T-cell (primary cell): ENCODE results near the gene SLC39A12. TPM values are rescaled to one million over a fixed set of nuclear protein-coding genes. Genes with fewer than 3 reads are reported as not detected.

Experiments used
- ATAC-seq, 4 experiments: fragments of 200-7000 bp in 3 of 4; fragments of 150-1000 bp in 1 of 4; cut with Tn5 transposase; replicated peaks in 1 of 4; 1 replicate in 3 of 4; 2 replicates in 1 of 4; pipeline ENCODE4 v1.10.0; 2021; ENCODE audit warnings: moderate library complexity in 3 of 4, mild to moderate bottlenecking in 2 of 4, moderate number of reproducible peaks in 1 of 4
- CTCF ChIA-PET, 2 donors: fragments of 300-600 bp; sonication (Branson Sonifier 250); formaldehyde crosslinking; loops; one replicate each; lab custom pipeline; 2022; ENCODE audit warnings: antibody characterized with exemption in 2 of 2; lab: Charles Lee
- POLR2A ChIA-PET, 2 donors: fragments of 300-600 bp; sonication (Branson Sonifier 250); formaldehyde crosslinking; loops; one replicate each; lab custom pipeline; 2022; ENCODE audit warnings: antibody characterized with exemption in 2 of 2; lab: Charles Lee
- DNase-seq, 35 experiments: peaks; one replicate each; pipeline versions ENCODE4 v3.0.0 to v3.0.0-alpha.2; 2013 to 2023
- H3K27ac ChIP-seq: one replicate; pipeline ENCODE4 v1.5.1; 2013; ENCODE audit warnings: low read length
- H3K27me3 ChIP-seq, 2 experiments: replicated peaks in 1 of 2; 1 replicate in 1 of 2; 2 replicates in 1 of 2; pipeline versions ENCODE4 v1.6.1 to v1.7.0; 2013; ENCODE audit warnings: low read length in 1 of 2, mixed read lengths in 1 of 2; ENCODE audit not compliant: control insufficient read depth in 2 of 2, insufficient read depth in 2 of 2; ENCODE audit errors: extremely low read depth in 1 of 2
- H3K36me3 ChIP-seq, 2 donors: 1 replicate in 1 of 2; 2 replicates in 1 of 2; pipeline versions ENCODE4 v1.6.1 to v1.7.0; 2013; ENCODE audit warnings: low read length in 1 of 2; ENCODE audit not compliant: control insufficient read depth in 2 of 2, insufficient read depth in 1 of 2; ENCODE audit errors: extremely low read depth in 1 of 2
- H3K4me1 ChIP-seq, 2 experiments: 1 replicate in 1 of 2; 2 replicates in 1 of 2; pipeline versions ENCODE4 v1.6.1 to v1.7.0; 2013; ENCODE audit warnings: low read length in 2 of 2, mixed read lengths in 1 of 2; ENCODE audit not compliant: insufficient read depth in 2 of 2, control insufficient read depth in 1 of 2; ENCODE audit errors: extremely low read depth in 1 of 2
- H3K4me3 ChIP-seq, 2 donors: 1 replicate in 1 of 2; 2 replicates in 1 of 2; pipeline versions ENCODE4 v1.5.1 to v1.7.0; 2013; ENCODE audit warnings: mild to moderate bottlenecking in 2 of 2, low read length in 1 of 2, moderate library complexity in 1 of 2; ENCODE audit not compliant: control insufficient read depth in 1 of 2; ENCODE audit errors: extremely low read depth in 1 of 2
- H3K9me3 ChIP-seq: 2 replicates; pipeline ENCODE4 v1.7.0; 2013
- H3K27ac Mint-ChIP-seq, 2 donors: one replicate each; pipeline ENCODE4 v1.8.0; 2020 to 2021; ENCODE audit warnings: mild to moderate bottlenecking in 2 of 2, mixed read lengths in 2 of 2
- H3K27me3 Mint-ChIP-seq, 2 donors: one replicate each; pipeline ENCODE4 v1.8.0; 2021 to 2022; ENCODE audit warnings: mixed read lengths in 2 of 2
- H3K36me3 Mint-ChIP-seq: one replicate; pipeline ENCODE4 v1.8.0; 2021; ENCODE audit warnings: mixed read lengths
- H3K4me1 Mint-ChIP-seq, 3 donors: one replicate each; pipeline ENCODE4 v1.8.0; 2020 to 2022; ENCODE audit warnings: mixed read lengths in 3 of 3, mild to moderate bottlenecking in 1 of 3
- H3K4me3 Mint-ChIP-seq, 3 donors: one replicate each; pipeline ENCODE4 v1.8.0; 2020 to 2022; ENCODE audit warnings: mild to moderate bottlenecking in 3 of 3, mixed read lengths in 3 of 3, moderate library complexity in 3 of 3
- H3K9me3 Mint-ChIP-seq, 3 donors: one replicate each; pipeline ENCODE4 v1.8.0; 2020 to 2022; ENCODE audit warnings: mixed read lengths in 3 of 3
- WGBS: methylation state at CpG from one replicate; pipeline ENCODE4 v1.1.5; 2013; ENCODE audit warnings: missing lambda C conversion rate; ENCODE audit not compliant: insufficient coverage; 5-methylcytosine and 5-hydroxymethylcytosine counted together
- total RNA-seq, 35 experiments: library from RNA in 6 of 35; stranded (reverse) in 6 of 35; fragments of 120-200 nt in 1 of 35; gene quantifications; one replicate each; pipeline versions ENCODE4 v1.2.1 to v1.2.4 and lab custom pipeline; 2013 to 2026

Gene SLC39A12
- total RNA-seq, 5 donors from 2014 or later (not counting 1 experiment from before 2014, with no cell fraction given): not detected

DNA sequence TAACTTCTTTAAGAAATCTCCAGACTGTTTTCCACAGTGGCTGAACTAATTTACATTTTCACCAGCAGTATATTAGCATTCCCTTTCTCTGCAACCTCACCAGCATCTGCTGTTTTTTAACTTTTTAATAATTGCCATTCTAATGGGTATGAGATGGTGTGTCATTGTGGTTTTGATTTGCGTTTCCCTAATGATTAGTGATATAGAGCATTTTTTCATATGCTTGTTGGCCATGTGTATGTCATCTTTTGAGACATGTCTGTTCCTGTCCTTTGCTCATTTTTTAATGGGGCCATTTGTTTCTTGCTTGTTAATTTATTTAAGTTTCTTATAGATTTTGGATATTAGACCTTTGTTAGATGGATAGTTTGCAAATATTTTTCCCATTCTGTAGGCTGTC is 68.8 kb downstream of the SLC39A12 start:
- H3K4me3 ChIP-seq: no peak overlapping the region
- WGBS: 50% methylated on average over 1 of the region's 1 CpG
- peaks cover 15 to 37% (median 21%) of the 10 kb centered on the region in 3 donors for H3K9me3 Mint-ChIP-seq
- CTCF ChIA-PET: no interaction called here
- no peaks in the 10 kb centered on the region for H3K4me1 Mint-ChIP-seq
- no peak overlapping the region for H3K27ac ChIP-seq
- POLR2A ChIA-PET: no interaction called here
- no peak for ATAC-seq
- no peak overlapping the region for H3K27ac Mint-ChIP-seq
- no peak for DNase-seq
- H3K27me3 Mint-ChIP-seq: no peaks in the 10 kb centered on the region
- H3K9me3 ChIP-seq: no peaks in the 10 kb centered on the region
- no peaks in the 10 kb centered on the region for H3K27me3 ChIP-seq
- no peaks in the 10 kb centered on the region for H3K36me3 Mint-ChIP-seq
- no peak overlapping the region for H3K4me3 Mint-ChIP-seq
- H3K4me1 ChIP-seq: no peaks in the 10 kb centered on the region
- H3K36me3 ChIP-seq: no peaks in the 10 kb centered on the region

DNA sequence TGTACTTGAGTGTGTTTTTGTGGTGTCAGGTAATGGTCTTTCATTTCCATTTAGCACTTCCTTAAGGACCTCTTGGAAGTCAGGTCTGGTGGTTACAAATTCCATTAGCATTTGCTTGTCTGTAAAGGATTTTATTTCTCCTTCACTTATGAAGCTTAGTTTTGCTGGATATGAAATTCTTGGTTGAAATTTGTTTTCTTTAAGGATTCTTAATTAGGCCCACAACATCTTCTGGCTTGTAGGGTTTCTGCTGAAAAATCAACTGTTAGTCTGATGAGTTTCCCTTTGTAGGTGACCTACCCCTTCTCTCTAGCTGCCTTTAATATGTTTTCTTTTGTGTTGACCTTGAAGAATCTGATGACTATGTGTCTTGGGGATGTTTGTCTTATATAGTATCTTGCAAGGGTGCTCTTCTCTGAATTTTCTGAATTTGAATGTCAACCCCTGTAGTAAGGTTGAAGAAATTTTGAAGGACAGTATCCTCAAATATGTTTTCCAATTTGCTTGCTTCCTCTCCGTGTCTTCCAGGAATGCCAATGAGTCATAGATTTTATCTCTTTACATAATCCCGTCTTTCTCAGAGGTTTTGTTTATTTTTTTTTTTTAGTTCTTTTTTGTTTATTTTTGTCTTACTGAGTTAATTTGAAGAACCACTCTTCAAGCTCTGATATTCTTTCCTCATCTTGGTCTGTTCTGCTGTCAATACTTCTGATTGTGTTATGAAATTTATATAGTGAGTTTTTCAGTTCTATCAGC is 70.2 kb downstream of the SLC39A12 start:
- no peaks in the 10 kb centered on the region for H3K27me3 Mint-ChIP-seq
- no CpG with 5 or more reads among the region's 2 CpGs for WGBS
- no peaks in the 10 kb centered on the region for H3K9me3 ChIP-seq

DNA sequence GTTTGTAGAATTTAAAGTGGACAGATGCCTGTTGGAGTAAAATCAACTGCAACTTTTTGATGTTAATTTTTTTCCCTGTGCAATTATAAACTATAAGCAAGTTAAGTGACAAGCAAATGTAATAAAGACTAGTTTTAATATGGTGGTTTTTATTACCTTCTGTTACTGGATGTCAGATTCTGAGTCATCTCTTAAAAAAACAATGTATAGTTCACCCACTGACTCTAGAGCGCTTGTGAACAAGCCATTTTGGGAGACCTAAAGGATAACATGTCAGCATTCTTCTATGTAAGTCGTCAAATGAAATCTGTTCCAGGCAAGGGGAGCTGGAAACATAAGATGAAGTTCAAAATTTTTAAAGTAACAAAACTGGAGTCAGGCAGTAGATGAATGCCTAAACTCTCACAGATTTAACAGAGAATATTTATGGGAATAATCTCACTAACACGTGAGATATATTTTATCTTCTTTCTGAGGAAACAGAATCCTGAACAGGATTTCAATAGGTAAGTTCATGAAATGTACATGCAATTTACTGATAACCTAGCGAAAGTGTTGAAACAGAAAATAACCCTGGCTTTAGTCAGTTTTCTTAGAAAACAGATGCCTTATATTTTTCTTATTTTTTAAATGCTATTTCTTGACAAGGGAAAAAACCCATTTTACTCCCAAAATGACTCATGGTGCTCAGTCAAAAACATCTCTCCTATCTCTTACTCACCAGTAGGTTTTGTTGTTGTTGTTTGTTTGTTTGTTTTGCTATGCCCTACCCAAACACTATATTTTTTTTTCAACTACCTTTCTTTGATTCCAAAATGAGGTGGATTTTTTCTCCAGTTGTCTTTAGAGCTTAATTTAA is 91.7 kb downstream of the SLC39A12 start:
- no peak overlapping the region for H3K27ac ChIP-seq
- no peaks in the 10 kb centered on the region for H3K4me1 ChIP-seq
- H3K9me3 ChIP-seq: no peaks in the 10 kb centered on the region
- no peaks in the 10 kb centered on the region for H3K4me1 Mint-ChIP-seq
- DNase-seq: no peak
- no peaks in the 10 kb centered on the region for H3K9me3 Mint-ChIP-seq
- H3K36me3 ChIP-seq: no peaks in the 10 kb centered on the region
- CTCF ChIA-PET: no interaction called here
- H3K36me3 Mint-ChIP-seq: no peaks in the 10 kb centered on the region
- H3K27me3 ChIP-seq: no peaks in the 10 kb centered on the region
- H3K27me3 Mint-ChIP-seq: peaks cover 2 to 3% of the 10 kb centered on the region in 2 donors
- no peak overlapping the region for H3K4me3 Mint-ChIP-seq
- H3K4me3 ChIP-seq: no peak overlapping the region
- POLR2A ChIA-PET: no interaction called here
- no peak for ATAC-seq
- WGBS: no CpG with 5 or more reads among the region's 4 CpGs
- H3K27ac Mint-ChIP-seq: no peak overlapping the region

More for the DNA sequence above, 70.2 kb downstream of the SLC39A12 start:
- ATAC-seq (no peak), DNase-seq (no peak)
- ChIA-PET POLR2A (interaction anchor here in 1 of 2 donors (0.7 kb wide), 1 partner anchor 50 kb away, joined by 7 read pairs; no protein-coding TSS in a partner anchor), CTCF (no interaction called here)
- Histone ChIP-seq H3K4me1 (no peaks in the 10 kb centered on the region), H3K27me3 (no peaks in the 10 kb centered on the region), H3K36me3 (no peaks in the 10 kb centered on the region), H3K4me3 (no peak overlapping the region), H3K27ac (no peak overlapping the region)
- Mint-ChIP-seq H3K4me1 (no peaks in the 10 kb centered on the region), H3K27ac (no peak overlapping the region), H3K9me3 (peaks cover 17 to 43% (median 21%) of the 10 kb centered on the region in 3 donors), H3K36me3 (no peaks in the 10 kb centered on the region), H3K4me3 (no peak overlapping the region)

DNA sequence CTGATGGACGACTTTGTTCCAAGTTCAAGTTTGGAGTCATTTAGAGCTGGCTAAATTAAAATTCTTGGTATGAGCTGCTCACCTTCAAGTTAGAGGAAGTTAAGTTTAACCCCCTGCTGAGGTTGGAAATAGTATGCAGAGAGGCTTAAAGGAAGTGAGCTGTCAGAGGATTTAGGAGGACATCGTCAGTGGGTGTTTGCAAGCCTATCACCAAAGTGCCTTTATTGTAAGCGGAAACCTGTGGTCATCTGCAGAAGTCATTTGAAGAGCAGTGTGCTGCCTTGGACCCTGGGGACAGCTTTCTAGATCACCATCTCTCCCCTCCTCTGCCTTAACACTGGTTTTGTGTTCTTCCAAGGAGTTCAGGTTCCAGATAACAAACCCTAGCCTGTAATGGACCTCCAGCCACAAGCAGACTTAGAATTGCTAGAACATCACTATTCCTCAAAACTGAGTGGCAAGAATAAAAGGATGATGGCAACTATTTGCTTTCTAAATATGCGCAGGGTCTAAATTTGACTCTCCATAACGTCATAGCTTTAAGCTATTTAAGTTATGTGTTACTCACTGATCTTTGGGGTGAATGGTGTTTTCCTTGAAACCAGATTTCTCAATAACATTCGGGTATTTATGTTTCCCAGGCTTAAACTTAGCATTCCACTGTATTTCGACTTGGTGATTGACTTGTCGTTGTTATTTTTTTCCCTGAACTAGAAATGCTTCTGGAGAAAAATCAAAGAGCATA is 93.4 kb downstream of the SLC39A12 start:
- Mint-ChIP-seq H3K27me3 (peaks cover 3 to 5% of the 10 kb centered on the region in 2 donors), H3K4me1 (no peaks in the 10 kb centered on the region), H3K27ac (no peak overlapping the region), H3K9me3 (no peaks in the 10 kb centered on the region), H3K4me3 (no peak overlapping the region), H3K36me3 (no peaks in the 10 kb centered on the region)
- Histone ChIP-seq H3K36me3 (no peaks in the 10 kb centered on the region), H3K4me3 (no peak overlapping the region), H3K4me1 (no peaks in the 10 kb centered on the region), H3K9me3 (no peaks in the 10 kb centered on the region), H3K27ac (no peak overlapping the region), H3K27me3 (no peaks in the 10 kb centered on the region)
- POLR2A ChIA-PET: no interaction called here
- 43% methylated on average over 3 of the region's 8 CpGs for WGBS
- ATAC-seq (no peak), DNase-seq (no peak)
- CTCF ChIA-PET: no interaction called here

DNA sequence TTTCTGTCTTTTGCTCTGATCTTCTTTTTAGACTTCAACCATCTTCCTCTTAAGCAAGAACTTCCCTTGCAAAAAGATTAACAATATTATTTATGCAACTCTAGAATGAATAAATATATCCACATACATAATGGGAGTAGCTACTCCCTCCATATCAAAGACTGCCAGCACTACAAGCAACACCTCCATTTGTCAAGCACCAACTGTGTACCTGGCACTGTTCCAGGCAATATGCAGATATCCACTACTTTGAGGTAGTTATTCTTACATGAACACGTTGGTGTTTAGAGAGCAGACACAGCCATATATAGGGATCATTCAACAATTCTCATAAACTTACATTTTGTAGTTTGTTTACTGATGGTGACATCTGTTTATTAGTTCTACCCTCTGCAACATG is 104.9 kb downstream of the SLC39A12 start:
- no peak overlapping the region for H3K27ac Mint-ChIP-seq
- DNase-seq (no peak), ATAC-seq (no peak)
- no peak overlapping the region for H3K4me3 Mint-ChIP-seq
- H3K36me3 Mint-ChIP-seq: no peaks in the 10 kb centered on the region
- Histone ChIP-seq H3K4me3 (no peak overlapping the region), H3K4me1 (no peaks in the 10 kb centered on the region), H3K36me3 (no peaks in the 10 kb centered on the region), H3K27me3 (no peaks in the 10 kb centered on the region), H3K27ac (no peak overlapping the region), H3K9me3 (no peaks in the 10 kb centered on the region)
- ChIA-PET CTCF (no interaction called here), POLR2A (no interaction called here)
- peaks cover 3 to 8% (median 3%) of the 10 kb centered on the region in 3 donors for H3K9me3 Mint-ChIP-seq
- no peaks in the 10 kb centered on the region for H3K27me3 Mint-ChIP-seq
- H3K4me1 Mint-ChIP-seq: no peaks in the 10 kb centered on the region
- no CpG with 5 or more reads among the region's 1 CpG for WGBS

DNA sequence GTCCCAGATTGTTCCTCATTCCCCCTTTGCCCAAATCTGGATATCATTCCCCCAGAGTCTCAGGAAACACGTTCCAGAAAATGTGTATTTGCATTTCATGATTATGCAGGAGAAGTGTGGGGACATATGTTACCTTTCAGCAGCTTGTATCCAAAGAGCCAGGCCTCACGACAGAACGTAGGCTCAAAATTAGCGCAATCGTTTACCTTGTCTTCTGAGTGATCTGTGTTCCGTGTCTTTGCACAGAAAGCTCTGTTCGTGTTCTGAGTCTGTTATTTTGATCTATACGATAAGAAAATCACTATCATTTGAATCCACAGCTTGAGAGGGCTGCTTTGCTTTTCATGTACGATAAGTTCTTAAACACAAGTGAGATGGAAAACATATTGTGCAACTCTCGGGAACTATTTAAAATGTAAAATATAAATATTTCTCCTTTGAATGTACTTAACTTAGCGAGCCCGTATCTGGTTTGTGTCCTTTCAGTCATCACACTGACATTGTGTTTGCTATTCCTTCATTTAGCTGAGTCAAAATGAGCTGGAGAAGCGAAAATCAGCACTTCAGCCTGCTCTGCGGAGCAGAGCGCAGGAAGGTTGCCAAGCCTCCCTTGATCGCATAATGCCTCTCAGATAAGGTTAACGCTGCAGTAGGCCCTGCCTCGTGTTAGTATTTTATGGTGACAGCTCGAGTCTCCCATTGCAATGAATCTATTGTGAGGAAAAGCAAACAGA is 108.3 kb downstream of the SLC39A12 start:
- POLR2A ChIA-PET: no interaction called here
- H3K27me3 Mint-ChIP-seq: no peaks in the 10 kb centered on the region
- Histone ChIP-seq H3K27me3 (no peaks in the 10 kb centered on the region), H3K27ac (no peak overlapping the region), H3K4me3 (no peak overlapping the region), H3K9me3 (no peaks in the 10 kb centered on the region), H3K4me1 (no peaks in the 10 kb centered on the region), H3K36me3 (no peaks in the 10 kb centered on the region)
- peaks cover 0 to 13% (median 8%) of the 10 kb centered on the region in 3 donors for H3K9me3 Mint-ChIP-seq
- 83% methylated on average over 13 of the region's 19 CpGs for WGBS
- no peaks in the 10 kb centered on the region for H3K36me3 Mint-ChIP-seq
- no peak overlapping the region for H3K27ac Mint-ChIP-seq
- DNase-seq: no peak
- no peaks in the 10 kb centered on the region for H3K4me1 Mint-ChIP-seq
- CTCF ChIA-PET: no interaction called here
- no peak overlapping the region for H3K4me3 Mint-ChIP-seq
- ATAC-seq: no peak
